Mesenchymal stem cell (in vitro differentiated cells and primary cell): ENCODE data around the gene RAB40C.
A peak's percentile ranks its signal among the peaks of the same experiment; 100 is the strongest.

ENCODE experiments used
- DNase-seq: peaks from one replicate; pipeline ENCODE4 v3.0.0-alpha.2; 2013
- H2AFZ ChIP-seq: one replicate; pipeline ENCODE4 v1.6.1; 2013; ENCODE audit warnings: low read depth, mild to moderate bottlenecking, control low read depth, inconsistent platforms, low read length, moderate library complexity
- H2AK5ac ChIP-seq: 2 replicates; pipeline ENCODE4 v1.6.1; 2013; ENCODE audit warnings: low read length, moderate library complexity, mild to moderate bottlenecking, inconsistent platforms; ENCODE audit not compliant: severe bottlenecking
- H2BK120ac ChIP-seq: one replicate; pipeline ENCODE4 v1.6.1; 2013; ENCODE audit warnings: low read depth, mild to moderate bottlenecking, inconsistent platforms, low read length, moderate library complexity
- H2BK12ac ChIP-seq, 2 experiments: one replicate each; pipeline ENCODE4 v1.6.1; 2013; ENCODE audit warnings: inconsistent platforms in 2 of 2, low read length in 2 of 2, mild to moderate bottlenecking in 2 of 2, moderate library complexity in 2 of 2, control low read depth in 1 of 2
- H2BK15ac ChIP-seq: one replicate; pipeline ENCODE4 v1.6.1; 2013; ENCODE audit warnings: mild to moderate bottlenecking, low read depth, inconsistent platforms; ENCODE audit not compliant: poor library complexity, severe bottlenecking
- H2BK5ac ChIP-seq: 2 replicates; pipeline ENCODE4 v1.6.1; 2013; ENCODE audit warnings: low read depth, mild to moderate bottlenecking, low read length, control low read depth, inconsistent platforms; ENCODE audit not compliant: poor library complexity, severe bottlenecking
- H3K14ac ChIP-seq, 2 experiments: one replicate each; pipeline ENCODE4 v1.6.1; 2013; ENCODE audit warnings: inconsistent platforms in 2 of 2, low read length in 2 of 2, control low read depth in 1 of 2, mild to moderate bottlenecking in 1 of 2, moderate library complexity in 1 of 2
- H3K18ac ChIP-seq, 2 experiments: one replicate each; pipeline ENCODE4 v1.6.1; 2013; ENCODE audit warnings: inconsistent platforms in 2 of 2, low read length in 2 of 2, control low read depth in 1 of 2, low read depth in 1 of 2, mild to moderate bottlenecking in 1 of 2
- H3K23ac ChIP-seq, 2 experiments: one replicate each; pipeline ENCODE4 v1.6.1; 2013; ENCODE audit warnings: inconsistent platforms in 2 of 2, low read length in 2 of 2, mild to moderate bottlenecking in 2 of 2, moderate library complexity in 2 of 2, control low read depth in 1 of 2
- H3K27ac ChIP-seq: 2 replicates; pipeline ENCODE4 v1.5.1; 2013; ENCODE audit warnings: mild to moderate bottlenecking, moderate library complexity, low read length, control low read depth, inconsistent platforms; ENCODE audit not compliant: poor library complexity, severe bottlenecking
- H3K27me3 ChIP-seq, 2 experiments: 2 replicates each; pipeline versions ENCODE4 v1.6.1 to v1.7.0; 2013; ENCODE audit warnings: low read length in 2 of 2, mild to moderate bottlenecking in 2 of 2, moderate library complexity in 2 of 2, control low read depth in 1 of 2, inconsistent platforms in 1 of 2; ENCODE audit not compliant: control insufficient read depth in 1 of 2, insufficient read depth in 1 of 2
- H3K36me3 ChIP-seq, 2 experiments: 2 replicates each; pipeline versions ENCODE4 v1.6.1 to v1.7.0; 2013; ENCODE audit warnings: low read length in 2 of 2, control low read depth in 1 of 2, inconsistent platforms in 1 of 2, low read depth in 1 of 2, mild to moderate bottlenecking in 1 of 2; ENCODE audit not compliant: insufficient read depth in 2 of 2, control insufficient read depth in 1 of 2
- H3K4ac ChIP-seq, 2 experiments: one replicate each; pipeline ENCODE4 v1.6.1; 2013; ENCODE audit warnings: inconsistent platforms in 2 of 2, low read length in 2 of 2, mild to moderate bottlenecking in 2 of 2, moderate library complexity in 2 of 2, control low read depth in 1 of 2, low read depth in 1 of 2
- H3K4me1 ChIP-seq: 2 replicates; pipeline ENCODE4 v1.6.1; 2013; ENCODE audit warnings: low read depth, low read length, control low read depth; ENCODE audit not compliant: control insufficient read depth, insufficient read depth
- H3K4me2 ChIP-seq: 2 replicates; pipeline ENCODE4 v1.6.1; 2013; ENCODE audit warnings: low read length, mild to moderate bottlenecking, inconsistent platforms; ENCODE audit not compliant: poor library complexity, severe bottlenecking
- H3K4me3 ChIP-seq, 2 experiments: 2 replicates each; pipeline versions ENCODE4 v1.5.1 to v1.7.0; 2013; ENCODE audit warnings: low read length in 2 of 2, mild to moderate bottlenecking in 2 of 2, control low read depth in 1 of 2, low read depth in 1 of 2; ENCODE audit not compliant: insufficient read depth in 1 of 2
- H3K79me1 ChIP-seq: replicated peaks from 2 replicates; pipeline ENCODE4 v1.6.1; 2013; ENCODE audit warnings: mild to moderate bottlenecking, control low read depth, low read length, inconsistent platforms; ENCODE audit not compliant: poor library complexity, severe bottlenecking
- H3K9ac ChIP-seq: 2 replicates; pipeline ENCODE4 v1.7.0; 2013; ENCODE audit warnings: mild to moderate bottlenecking, low read length, moderate library complexity
- H3K9me3 ChIP-seq: 2 replicates; pipeline ENCODE4 v1.7.0; 2013; ENCODE audit warnings: mild to moderate bottlenecking, low read length; ENCODE audit not compliant: control insufficient read depth
- H4K8ac ChIP-seq: one replicate; pipeline ENCODE4 v1.6.1; 2013; ENCODE audit warnings: inconsistent platforms, mild to moderate bottlenecking, low read length, moderate library complexity
- H4K91ac ChIP-seq: one replicate; pipeline ENCODE4 v1.6.1; 2013; ENCODE audit warnings: mild to moderate bottlenecking, low read length, inconsistent platforms
- WGBS: methylation state at CpG from one replicate; pipeline ENCODE4 v1.1.7; 2013; ENCODE audit warnings: mixed read lengths; 5-methylcytosine and 5-hydroxymethylcytosine counted together

The RAB40C gene

GRCh38 chr16:588889-589657, 793 bp upstream of the RAB40C start:
- Histone ChIP-seq H2BK120ac (peak overlapping the region; percentile 90), H2BK5ac (peak overlapping the region; percentile 95), H3K36me3 (peaks cover 0 to 12% of the 10 kb centered on the region in 2 experiments), H3K4me2 (peak overlapping the region; percentile 94), H3K9ac (peak overlapping the region; percentile 95), H2AFZ (peak overlapping the region; percentile 91), H3K4ac (peak overlapping the region; percentile 64 to 88), H3K4me1 (peaks cover 60% of the 10 kb centered on the region), H2BK12ac (peak overlapping the region; percentile 52 to 72), H2AK5ac (no peak overlapping the region), H3K4me3 (peak overlapping the region; percentile 88 to 89), H2BK15ac (peak overlapping the region; percentile 90), H4K91ac (peak overlapping the region; percentile 92), H3K27me3 (no peaks in the 10 kb centered on the region), H3K27ac (peak overlapping the region; percentile 91), H3K18ac (peak overlapping the region; percentile 96 to 100), H4K8ac (peak overlapping the region; percentile 98), H3K23ac (peak overlapping the region in 1 of 2 experiments; percentile 37), H3K79me1 (peaks cover 29% of the 10 kb centered on the region), H3K14ac (peak overlapping the region in 1 of 2 experiments; percentile 98), H3K9me3 (no peaks in the 10 kb centered on the region)
- under 1% methylated on average over 88 of the region's 107 CpGs for whole genome bisulfite sequencing
- DNase-seq, result peak; percentile 96

DNA sequence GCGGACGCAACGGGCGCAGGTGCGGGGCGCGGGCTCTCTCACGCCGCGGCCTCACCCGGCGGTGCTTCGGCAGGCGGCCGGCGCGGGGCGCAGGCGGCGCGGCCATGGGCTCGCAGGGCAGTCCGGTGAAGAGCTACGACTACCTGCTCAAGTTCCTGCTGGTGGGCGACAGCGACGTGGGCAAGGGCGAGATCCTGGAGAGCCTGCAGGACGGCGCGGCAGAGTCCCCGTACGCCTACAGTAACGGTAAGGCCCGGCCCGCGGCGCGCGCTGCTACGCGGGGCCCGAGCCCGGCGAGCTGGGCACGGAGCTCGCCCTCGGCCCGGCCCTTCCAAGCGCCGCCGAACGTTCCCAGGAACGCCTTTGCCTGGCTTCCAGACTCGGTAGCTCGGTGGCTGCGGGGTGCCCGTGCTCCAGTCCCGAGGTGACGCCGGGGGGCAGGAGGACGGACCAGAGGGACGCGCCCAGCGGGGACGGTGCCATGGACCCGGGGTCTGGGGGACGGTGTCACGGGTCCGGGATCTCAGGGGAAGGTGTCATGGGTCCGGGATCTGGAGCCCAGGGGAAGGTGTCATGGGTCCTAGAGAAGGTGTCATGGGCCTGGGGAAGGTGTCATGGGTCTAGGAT, 435 bp downstream of the RAB40C start:
- peaks cover 0 to 16% of the 10 kb centered on the region in 2 experiments for H3K36me3 ChIP-seq
- H3K23ac ChIP-seq, result peak overlapping the region in 1 of 2 experiments; percentile 81
- H3K4me2 ChIP-seq, result peak overlapping the region; percentile 95
- peak; percentile 60 for DNase-seq
- H2BK15ac ChIP-seq, result peak overlapping the region; percentile 38
- H3K14ac ChIP-seq, result peak overlapping the region in 1 of 2 experiments; percentile 94
- H3K9ac ChIP-seq, result peak overlapping the region; percentile 92
- H2BK120ac ChIP-seq, result no peak overlapping the region
- H3K27ac ChIP-seq, result no peak overlapping the region
- H2BK5ac ChIP-seq, result no peak overlapping the region
- H4K91ac ChIP-seq, result peak overlapping the region; percentile 28
- H3K18ac ChIP-seq, result peak overlapping the region; percentile 65 to 89
- WGBS, result 1% methylated on average over 49 of the region's 71 CpGs
- peak overlapping the region; percentile 14 for H4K8ac ChIP-seq
- peak overlapping the region; percentile 15 to 75 for H3K4ac ChIP-seq
- peak overlapping the region in 1 of 2 experiments; percentile 57 for H2BK12ac ChIP-seq
- peak overlapping the region; percentile 29 for H2AFZ ChIP-seq
- H3K4me1 ChIP-seq, result peaks cover 57% of the 10 kb centered on the region
- H3K79me1 ChIP-seq, result peaks cover 38% of the 10 kb centered on the region
- H2AK5ac ChIP-seq, result no peak overlapping the region
- no peaks in the 10 kb centered on the region for H3K27me3 ChIP-seq
- H3K4me3 ChIP-seq, result peak overlapping the region; percentile 84 to 97
- no peaks in the 10 kb centered on the region for H3K9me3 ChIP-seq

GRCh38 chr16:590815-591200, 942 bp downstream of the RAB40C start:
- Histone ChIP-seq H3K23ac (no peak overlapping the region), H3K4ac (no peak overlapping the region), H3K4me1 (peaks cover 53% of the 10 kb centered on the region), H3K18ac (no peak overlapping the region), H2BK15ac (no peak overlapping the region), H3K9me3 (no peaks in the 10 kb centered on the region), H4K8ac (no peak overlapping the region), H2BK120ac (no peak overlapping the region), H3K36me3 (peaks cover 0 to 16% of the 10 kb centered on the region in 2 experiments), H3K27me3 (no peaks in the 10 kb centered on the region), H2BK5ac (no peak overlapping the region), H2AK5ac (no peak overlapping the region), H3K14ac (peak overlapping the region in 1 of 2 experiments; percentile 94), H2BK12ac (no peak overlapping the region), H3K79me1 (peaks cover 39% of the 10 kb centered on the region), H3K4me3 (peak overlapping the region; percentile 84 to 97), H3K9ac (peak overlapping the region; percentile 92), H3K4me2 (peak overlapping the region; percentile 95), H4K91ac (no peak overlapping the region), H3K27ac (no peak overlapping the region), H2AFZ (no peak overlapping the region)
- WGBS, result 83% methylated on average over 10 of the region's 10 CpGs
- DNase-seq, result no peak

- Histone ChIP-seq H3K79me1 (peaks cover 43% of the 10 kb centered on the region), H3K14ac (no peak overlapping the region), H3K4ac (no peak overlapping the region), H3K27me3 (no peaks in the 10 kb centered on the region), H2BK12ac (no peak overlapping the region), H3K4me3 (peak overlapping the region in 1 of 2 experiments; percentile 97), H2BK15ac (no peak overlapping the region), H3K27ac (no peak overlapping the region), H3K4me1 (peaks cover 56% of the 10 kb centered on the region), H3K9me3 (no peaks in the 10 kb centered on the region), H3K23ac (no peak overlapping the region), H3K36me3 (peaks cover 0 to 20% of the 10 kb centered on the region in 2 experiments), H2BK5ac (no peak overlapping the region), H2AK5ac (no peak overlapping the region), H4K91ac (no peak overlapping the region), H3K18ac (no peak overlapping the region), H3K9ac (peak overlapping the region; percentile 92), H4K8ac (no peak overlapping the region), H2BK120ac (no peak overlapping the region), H2AFZ (no peak overlapping the region), H3K4me2 (no peak overlapping the region)
- 92% methylated on average over 5 of the region's 8 CpGs for WGBS
- no peak for DNase-seq
These were observed 1.4 kb downstream of the RAB40C start for GRCh38 chr16:591231-591630.
